ENCODE measurements around the gene COPS4.

Gene COPS4

GRCh38 chr4:83124111-83124780, 89.3 kb downstream of the COPS4 start:
- TF ChIP-seq, protein P1, sequence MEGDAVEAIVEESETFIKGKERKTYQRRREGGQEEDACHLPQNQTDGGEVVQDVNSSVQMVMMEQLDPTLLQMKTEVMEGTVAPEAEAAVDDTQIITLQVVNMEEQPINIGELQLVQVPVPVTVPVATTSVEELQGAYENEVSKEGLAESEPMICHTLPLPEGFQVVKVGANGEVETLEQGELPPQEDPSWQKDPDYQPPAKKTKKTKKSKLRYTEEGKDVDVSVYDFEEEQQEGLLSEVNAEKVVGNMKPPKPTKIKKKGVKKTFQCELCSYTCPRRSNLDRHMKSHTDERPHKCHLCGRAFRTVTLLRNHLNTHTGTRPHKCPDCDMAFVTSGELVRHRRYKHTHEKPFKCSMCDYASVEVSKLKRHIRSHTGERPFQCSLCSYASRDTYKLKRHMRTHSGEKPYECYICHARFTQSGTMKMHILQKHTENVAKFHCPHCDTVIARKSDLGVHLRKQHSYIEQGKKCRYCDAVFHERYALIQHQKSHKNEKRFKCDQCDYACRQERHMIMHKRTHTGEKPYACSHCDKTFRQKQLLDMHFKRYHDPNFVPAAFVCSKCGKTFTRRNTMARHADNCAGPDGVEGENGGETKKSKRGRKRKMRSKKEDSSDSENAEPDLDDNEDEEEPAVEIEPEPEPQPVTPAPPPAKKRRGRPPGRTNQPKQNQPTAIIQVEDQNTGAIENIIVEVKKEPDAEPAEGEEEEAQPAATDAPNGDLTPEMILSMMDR (conservative IDR thresholded peaks at IDR 0.05): no peak
- TF ChIP-seq ZFX (IDR thresholded peaks at IDR 0.05): no peak
- H3K27ac ChIP-seq: no peak overlapping the region

All from C4-2B (cell line).